ENCODE data around the gene CLRN3.
A peak's percentile ranks its signal among the peaks of the same experiment; 100 is the strongest.

Gene CLRN3

GRCh38 chr10:127918572-127918971, 25.8 kb upstream of the CLRN3 start:
- no peak for DNase-seq

DNA sequence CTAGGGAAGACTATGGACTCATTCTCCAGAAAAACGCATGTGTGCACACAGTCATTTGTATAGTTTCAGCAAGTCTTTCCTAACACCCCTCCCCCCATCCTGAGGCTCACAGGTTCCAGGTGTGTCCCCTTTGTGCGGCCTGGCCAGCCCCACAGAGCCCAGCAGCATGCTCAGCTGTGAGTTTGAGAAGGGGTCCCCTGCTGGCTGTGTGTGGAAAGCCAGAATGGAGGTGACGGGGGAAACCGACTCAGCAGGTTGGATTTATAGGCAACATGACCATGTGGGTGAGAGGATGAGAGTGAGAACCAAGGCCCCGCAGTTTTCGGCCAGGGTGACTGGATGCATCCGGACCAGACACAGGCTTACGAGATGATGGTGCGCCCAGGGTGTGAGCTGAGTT, 24.1 kb upstream of the CLRN3 start:
- no peak for DNase-seq

GRCh38 chr10:127915324-127915723, 22.6 kb upstream of the CLRN3 start:
- no peak for DNase-seq

GRCh38 chr10:127913368-127913759, 20.6 kb upstream of the CLRN3 start:
- DNase-seq = no peak

DNA sequence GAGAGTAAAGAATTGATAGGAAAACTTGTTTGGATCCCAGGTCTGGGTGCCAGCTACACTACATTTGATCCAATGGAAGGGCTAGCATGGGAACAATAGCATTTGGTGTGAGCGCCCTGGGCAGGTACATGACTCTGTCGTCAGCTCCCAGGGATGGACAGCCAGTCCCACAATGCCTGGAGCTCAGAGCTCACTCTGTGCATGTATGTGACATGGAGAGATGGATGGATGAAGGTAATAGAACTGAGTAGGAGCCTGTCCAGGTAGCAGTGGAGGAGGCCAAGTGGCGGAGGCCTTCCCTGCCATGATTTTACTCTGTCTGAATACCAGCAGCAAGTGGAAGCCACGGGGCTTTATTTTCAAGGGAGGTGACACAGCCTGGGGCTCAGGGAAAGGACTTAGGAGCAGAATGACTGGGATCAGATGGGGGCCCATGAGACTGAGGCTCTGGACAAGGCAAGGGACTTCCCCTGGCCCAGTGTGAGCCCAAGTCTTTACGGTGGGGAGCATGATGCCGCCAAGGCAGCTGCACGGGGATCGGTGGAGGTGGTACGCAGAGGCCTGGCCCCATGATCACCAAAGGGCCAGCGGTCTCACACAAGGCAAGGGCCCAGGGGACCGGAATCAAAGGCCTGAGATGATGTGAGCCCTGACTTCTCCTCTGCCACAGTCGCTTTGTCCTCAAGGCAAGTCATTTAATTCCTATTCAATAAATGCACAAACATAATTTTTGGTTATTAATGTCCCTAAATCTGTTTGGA, 20.0 kb upstream of the CLRN3 start:
- DNase-seq = no peak

GRCh38 chr10:127911867-127912257, 19.1 kb upstream of the CLRN3 start:
- DNase-seq = no peak

DNA sequence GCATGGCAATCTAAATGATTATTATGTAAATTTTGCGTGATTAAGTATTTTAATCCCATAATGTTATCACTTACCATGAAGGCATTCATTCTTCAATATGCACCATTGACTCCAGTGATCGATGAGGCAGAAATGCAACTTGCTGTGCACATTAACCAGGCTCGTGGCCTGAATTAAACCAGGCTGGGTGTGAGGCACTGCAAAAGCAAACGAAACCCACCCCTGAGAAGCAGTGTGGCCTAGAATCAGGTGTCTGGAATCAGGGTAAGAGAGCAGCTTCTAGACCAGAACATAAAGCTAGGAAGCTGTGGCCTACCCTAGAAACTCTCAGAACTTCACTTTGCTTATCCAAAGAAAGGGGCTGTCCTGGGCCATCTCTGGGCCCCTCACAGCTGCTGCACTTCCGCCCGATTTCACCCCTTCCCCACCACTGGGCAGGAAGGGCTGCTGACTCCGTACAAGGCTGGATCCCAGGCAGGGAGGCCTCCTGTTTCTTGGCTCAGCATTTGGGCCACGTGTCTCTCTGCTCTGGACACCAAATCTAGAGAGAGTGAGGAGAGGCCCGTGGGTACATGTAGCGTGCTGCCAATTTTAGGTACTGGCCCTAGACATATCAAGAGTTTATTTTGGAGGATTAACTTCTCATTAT, 18.6 kb upstream of the CLRN3 start:
- DNase-seq = no peak

GRCh38 chr10:127910464-127910770, 17.7 kb upstream of the CLRN3 start:
- DNase-seq = no peak

- DNase-seq = no peak
These were observed 17.1 kb upstream of the CLRN3 start for GRCh38 chr10:127909716-127910463.

- no peak for DNase-seq
These were observed 16.2 kb upstream of the CLRN3 start for GRCh38 chr10:127908959-127909267.

GRCh38 chr10:127908106-127908958, 15.6 kb upstream of the CLRN3 start:
- DNase-seq = no peak

- DNase-seq = no peak
These were observed 14.8 kb upstream of the CLRN3 start for GRCh38 chr10:127907411-127908105.

DNA sequence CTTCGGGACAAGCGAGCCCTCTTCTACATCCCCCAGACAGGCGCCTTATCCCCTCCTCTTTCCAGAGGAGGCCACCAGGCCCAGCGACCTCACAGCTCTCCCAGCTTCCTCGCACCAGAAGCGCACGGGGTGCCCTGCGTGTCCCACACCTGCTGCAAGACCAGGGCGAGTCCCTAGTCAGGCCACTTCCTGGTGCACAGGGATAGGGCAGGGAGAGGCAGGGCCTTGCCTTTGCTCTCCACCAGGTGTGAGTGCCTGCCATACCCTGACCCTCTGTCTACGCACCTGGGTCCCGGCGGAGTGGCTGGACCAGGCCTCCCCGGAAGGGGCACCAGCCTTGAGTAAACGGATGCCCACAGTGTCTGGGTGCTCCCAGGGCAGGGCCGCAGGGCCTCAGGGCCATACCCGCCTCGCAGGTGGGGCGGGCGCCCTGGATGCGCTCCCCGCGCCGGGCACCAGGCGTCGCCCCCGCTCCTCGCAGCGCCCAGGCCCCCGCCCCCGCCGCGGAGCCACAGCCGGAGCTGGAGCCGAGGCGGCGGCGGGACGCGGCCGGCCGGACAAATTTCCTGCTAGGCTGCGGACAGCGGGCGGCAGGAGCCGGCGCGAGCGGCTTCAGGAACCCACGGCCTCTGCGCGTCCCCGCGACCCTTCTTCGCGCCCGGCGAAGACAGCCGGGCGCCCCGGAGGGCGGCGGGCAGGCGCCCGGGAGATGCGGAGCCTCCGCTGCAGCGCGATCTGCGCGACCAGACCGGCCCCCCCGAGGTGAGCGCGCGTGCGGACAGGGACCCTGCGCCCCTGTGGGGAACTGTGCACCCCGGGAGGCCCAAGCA, 14.0 kb upstream of the CLRN3 start, which contains the start of gene PTPRE:
Gene PTPRE, plus strand, starts transcription at position 556 of the 830 bp plus-strand sequence. CDS start 133,779 bp downstream, outside the sequence.
- DNase-seq = peak; percentile 66

DNA sequence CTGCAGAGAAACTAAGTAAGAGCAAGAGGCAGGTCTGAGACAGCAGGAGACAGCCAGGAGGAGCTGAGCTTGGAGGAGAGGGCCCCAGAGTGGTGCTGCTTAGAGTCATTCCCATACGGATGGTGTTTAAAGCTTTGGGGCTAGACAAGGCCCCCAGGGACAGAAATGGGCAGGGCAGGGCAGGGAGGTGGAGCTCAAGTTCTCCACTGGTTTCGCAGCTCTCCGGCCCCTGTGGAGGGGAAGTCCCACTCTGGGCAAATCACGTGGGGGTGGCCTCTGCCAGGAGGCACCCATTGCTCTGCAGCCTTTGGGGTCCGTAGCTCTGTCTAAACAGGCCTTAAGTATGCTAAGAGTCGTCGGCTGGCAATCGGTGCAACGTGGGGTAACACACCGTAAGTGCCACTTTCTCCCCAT, 13.1 kb upstream of the CLRN3 start:
- DNase-seq = no peak

GRCh38 chr10:127905001-127905847, 12.5 kb upstream of the CLRN3 start:
- DNase-seq = no peak

DNA sequence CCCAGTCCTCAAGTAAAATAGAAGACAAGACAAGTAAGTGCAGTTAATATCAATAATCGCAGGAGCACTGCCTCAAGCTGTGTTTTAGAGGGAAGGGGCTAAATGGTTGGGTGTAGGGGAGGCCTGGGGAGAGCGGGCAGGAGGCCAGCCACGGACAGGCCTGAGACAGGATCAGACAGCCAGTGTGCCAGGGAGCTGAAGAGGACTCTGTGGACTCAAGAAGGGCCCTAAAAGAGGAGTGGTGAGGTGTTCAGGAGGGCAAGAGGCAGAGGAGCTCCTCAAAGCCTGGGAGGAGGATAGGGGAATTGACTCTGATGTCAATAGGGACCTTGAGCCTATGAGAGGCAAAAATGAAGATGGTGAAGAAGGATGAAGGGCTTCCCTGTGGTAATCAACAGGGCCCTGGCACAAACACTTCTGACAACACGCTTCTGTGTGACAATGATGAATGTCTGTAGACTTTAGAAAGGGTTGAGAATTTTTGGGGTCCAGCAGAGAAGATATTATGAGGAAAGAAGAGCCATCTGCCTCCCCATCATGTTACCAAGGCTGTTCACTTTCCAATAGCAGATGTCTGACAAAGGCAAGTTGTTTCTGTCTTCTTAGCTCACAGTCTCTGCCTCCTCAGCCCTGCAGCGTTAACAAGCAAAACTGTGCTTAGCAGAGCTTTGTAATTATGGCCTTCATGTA, 11.7 kb upstream of the CLRN3 start:
- no peak for DNase-seq

DNA sequence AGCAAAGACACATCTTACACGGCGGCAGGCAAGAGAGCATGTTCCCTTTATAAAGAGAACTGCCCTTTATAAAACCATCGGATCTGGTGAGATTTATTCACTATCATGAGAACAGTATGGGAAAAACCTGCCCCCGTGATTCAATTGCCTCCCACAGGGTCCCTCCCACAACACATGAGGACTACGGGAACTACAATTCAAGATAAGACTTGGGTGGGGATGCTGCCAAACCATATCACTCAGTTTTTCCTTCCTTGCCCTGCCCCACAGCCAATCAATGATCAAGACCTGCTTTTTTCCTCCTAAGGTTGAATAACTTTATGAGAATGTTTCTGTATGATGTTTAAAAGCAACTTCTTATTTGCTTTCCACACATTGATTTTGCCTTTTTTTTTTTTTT, 11.0 kb upstream of the CLRN3 start:
- no peak for DNase-seq

DNA sequence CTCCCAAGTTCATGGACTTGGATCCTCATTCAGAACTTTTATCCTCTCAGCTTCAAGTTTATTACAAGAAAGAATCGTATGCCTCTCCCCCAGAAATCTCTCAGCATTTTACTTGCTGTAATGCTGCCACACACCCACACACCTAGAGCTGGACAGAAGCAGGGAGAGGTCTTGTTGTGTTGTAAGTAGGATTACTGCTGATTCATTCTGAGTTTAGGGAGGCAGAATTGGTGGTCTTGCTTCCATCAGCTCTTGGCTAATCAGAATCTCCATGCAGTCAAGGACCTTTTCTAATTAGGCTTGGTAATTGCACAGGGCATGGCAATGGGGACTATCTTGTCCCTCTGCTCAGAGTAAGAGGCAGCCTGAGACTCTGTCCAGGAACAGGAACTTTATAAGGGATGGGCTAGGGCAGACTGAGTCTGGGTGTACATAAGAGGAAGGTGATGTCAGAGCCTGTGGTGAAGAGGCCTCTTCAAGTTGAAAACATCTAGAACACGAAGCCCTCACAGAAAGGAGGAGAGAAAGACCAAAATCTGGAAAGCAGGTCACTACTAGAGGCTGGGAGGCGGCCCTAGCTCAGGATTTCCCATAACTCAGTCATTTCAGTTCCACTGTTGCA, 7.1 kb upstream of the CLRN3 start:
- no peak for DNase-seq

DNA sequence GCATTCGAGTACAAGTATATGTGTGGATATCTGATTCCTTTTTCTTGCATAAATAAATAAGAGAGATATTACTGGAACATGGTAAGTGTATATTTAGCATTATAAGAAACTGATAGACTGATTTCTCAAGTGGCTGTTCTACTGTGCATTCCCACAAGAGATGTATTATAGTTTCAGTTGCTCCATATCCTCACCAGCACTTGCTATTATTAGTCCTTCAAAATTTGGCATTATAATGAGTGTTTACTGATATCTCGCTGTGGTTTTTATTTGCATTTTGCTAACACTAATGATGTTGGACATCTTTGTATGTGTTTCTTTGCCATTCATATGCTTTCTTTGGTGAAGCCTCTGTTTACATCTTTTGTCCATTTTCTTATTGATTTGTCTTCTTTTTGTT, 4.4 kb upstream of the CLRN3 start:
- DNase-seq = no peak

GRCh38 chr10:127896590-127896989, 3.8 kb upstream of the CLRN3 start:
- DNase-seq = no peak
